GF-D8 (cell line): ENCODE results near the gene TMEFF2.

Experiments
- DNase-seq: peaks from one replicate; lab custom pipeline; 2025; lab: John Stamatoyannopoulos, UW

TMEFF2 gene

DNA sequence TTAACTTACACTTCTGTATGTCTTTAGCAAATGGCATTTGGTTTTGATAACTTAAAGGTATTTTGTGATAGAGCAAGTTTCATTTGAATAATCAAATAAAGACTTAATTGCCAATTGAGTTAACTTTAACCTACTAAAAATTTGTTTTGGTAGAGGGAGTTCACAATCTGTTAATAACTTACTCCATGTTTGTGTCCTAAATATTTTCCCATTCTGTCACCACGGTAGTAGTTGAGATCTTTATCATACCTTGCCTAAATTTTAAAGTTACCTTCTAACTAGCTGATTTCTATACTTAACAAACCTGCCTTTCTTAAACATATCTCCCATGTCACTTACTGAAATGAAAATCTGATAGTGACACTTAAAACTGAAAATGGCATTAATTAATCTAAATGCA, 127.1 kb downstream of the TMEFF2 start:
- no peak for DNase-seq

GRCh38 chr2:192064459-192064858, 130.3 kb downstream of the TMEFF2 start:
- DNase-seq = no peak

DNA sequence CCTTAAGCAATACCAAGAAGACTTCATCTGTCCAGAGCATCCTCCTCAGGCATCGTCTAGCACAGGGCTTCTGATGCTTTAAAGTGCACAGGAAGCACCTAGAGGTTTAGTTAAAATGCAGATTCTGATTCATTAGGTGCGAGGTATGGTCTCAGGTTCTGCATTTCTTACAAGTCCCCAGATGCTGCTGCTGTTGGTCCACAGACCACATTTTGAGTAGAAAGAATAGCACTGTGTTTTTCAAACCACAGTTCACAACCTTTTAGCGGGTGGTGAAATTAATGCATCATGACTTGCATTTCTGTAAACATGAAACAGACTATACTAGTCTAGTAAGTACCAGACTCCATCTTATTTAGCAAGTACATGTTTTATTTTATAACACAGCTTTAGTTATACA, 134.6 kb downstream of the TMEFF2 start:
- no peak for DNase-seq

DNA sequence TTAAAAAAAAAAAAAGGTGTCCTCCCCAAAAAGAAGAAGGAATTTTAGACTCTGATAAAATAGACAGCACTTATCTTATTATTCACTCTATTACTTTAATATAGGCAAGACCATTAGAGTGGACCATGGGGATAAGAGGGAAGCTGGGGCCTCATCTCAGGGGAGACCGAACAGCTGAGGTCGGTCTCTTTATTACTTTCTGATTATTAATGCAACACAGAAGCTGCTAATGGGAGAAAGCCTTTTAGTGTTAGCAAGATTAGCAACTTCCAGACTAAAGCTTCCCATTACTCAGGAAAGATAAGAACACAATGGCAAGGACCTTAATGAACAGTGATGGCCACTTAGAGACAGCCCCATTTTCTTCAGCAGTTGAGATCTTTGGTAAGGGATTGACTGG, 135.5 kb downstream of the TMEFF2 start:
- no peak for DNase-seq

- DNase-seq = no peak
Observed at GRCh38 chr2:192053921-192054320, 140.8 kb downstream of the TMEFF2 start.

DNA sequence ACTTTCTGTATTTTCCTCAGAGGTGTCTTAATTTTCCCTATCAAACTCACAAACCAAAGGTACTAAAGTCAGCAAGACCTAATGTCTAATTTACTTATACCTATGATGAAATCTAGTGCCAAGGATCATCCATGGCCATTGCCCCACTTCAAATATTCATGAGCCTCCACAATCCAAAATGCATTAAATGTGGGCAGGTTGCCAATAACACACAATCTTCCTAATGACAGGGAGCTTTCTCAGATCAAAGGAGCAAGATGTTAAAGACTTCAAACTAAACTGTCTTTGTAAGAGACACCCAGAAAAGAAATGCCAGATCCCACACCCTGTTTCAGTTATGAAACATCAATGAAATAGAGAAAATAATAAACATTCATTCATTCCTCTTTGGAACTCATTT, 143.2 kb downstream of the TMEFF2 start:
- no peak for DNase-seq

DNA sequence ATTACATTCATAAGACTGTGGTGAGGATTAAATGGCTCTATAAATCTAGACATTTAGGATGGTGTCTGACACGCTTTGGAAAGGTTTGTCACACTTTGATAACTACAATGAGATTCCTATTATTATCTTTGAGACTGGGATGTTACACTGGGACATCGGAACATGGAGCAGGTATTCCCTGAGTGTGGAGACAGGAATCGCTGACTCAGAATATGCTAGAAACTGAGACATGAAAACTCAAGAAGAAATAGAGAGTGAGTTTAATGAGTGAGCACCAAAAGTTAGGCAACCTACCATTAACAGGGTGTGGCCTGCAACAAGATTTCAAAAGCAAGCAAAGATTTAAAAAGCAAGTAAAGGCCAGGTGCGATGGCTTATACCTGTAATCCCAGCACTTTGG, 145.4 kb downstream of the TMEFF2 start:
- no peak for DNase-seq

GRCh38 chr2:192047315-192048107, 147.2 kb downstream of the TMEFF2 start:
- DNase-seq = no peak

GRCh38 chr2:192044496-192044895, 150.2 kb downstream of the TMEFF2 start:
- no peak for DNase-seq

GRCh38 chr2:192043216-192043870, 151.4 kb downstream of the TMEFF2 start:
- no peak for DNase-seq

- DNase-seq = no peak
Observed at GRCh38 chr2:192042126-192042525, 152.6 kb downstream of the TMEFF2 start.

DNA sequence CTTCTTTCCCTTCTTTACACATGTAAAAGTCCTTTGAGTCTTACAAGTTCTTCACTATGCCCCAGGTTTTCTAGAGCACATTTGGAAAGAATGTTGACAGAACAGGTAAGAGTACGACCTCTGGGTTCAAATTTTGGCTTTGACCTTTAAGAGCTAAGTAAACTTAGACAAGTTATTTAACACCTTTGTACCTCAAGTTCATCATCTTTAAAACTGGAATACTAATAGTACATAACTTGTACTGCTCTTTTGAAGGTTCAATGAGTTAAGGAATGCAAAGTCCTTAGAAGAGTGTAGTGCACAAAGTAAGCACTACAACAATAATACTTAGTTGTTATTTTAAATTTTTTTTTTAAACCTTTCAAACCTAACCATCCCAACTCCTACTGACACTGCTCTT, 156.6 kb downstream of the TMEFF2 start:
- no peak for DNase-seq

DNA sequence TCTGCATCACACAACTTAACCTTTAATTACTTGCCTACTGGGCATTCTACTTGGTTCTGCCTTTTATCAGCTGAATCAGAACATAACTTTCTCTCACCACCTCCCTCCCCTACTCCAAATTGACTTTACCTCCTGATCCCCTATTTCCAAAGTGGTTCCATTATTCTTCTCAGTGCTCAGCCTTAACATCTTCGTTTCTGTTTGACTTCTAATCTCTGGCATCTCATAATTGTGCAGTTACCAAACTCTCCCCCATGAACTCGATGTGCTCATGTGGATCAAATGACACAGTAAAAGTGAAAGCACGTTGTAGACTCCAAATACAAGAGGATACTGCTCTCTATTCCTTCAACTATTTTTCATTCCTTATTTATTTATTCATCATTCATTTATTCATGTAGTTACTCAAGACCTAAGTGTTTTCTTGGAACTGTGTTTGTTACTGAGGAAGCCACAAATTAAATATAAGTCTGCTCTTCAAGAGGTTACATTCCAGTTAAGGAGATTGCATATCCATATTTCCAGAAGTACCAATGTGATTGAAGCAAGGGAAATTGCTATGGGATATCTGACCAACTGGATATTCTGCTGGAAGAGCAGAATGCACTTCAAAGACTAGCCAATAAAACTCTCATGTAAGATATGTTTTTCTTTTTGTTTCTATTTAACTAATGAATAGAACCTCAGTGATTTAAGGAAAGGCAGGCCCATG, 158.8 kb downstream of the TMEFF2 start:
- DNase-seq = no peak

DNA sequence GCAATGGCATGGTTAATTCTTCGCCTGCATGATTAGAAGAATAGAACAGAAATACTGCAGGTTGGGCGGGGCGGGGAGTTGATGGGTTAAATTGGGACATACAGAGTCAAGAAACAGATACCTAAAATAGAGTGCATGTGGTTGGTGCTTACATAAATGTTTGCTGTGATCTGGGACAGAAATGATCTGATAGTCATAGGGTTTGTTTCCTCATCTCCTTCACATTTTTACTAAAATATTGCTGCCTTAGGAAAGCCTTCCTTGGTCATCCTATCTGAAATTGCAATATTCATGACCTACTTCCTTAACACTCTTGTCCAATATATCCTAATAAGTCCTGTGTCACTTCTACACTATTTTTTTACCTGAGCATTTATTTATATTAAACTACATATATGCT, 163.9 kb downstream of the TMEFF2 start:
- no peak for DNase-seq

- DNase-seq = no peak
Observed at GRCh38 chr2:192030289-192030688, 164.4 kb downstream of the TMEFF2 start.

DNA sequence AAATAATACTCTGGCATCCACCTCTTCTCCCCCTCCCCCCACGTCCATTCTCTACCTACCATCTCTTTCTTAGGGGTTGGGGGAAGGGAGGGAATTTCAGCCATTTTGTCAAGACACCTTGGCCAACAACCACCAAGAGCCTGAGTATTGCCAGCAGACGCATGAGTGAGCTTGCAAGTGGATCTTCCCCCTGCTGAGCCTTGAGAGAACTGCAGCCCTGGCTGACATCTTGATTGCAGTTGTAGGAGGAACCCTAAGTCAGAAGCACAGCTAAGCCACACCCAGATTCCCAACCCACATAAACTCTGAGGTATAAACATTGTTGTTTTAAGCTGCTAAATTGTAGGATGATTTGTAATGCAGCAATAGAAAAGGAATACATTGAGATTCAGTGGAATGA, 165.6 kb downstream of the TMEFF2 start:
- DNase-seq = no peak

GRCh38 chr2:192026825-192027120, 168.0 kb downstream of the TMEFF2 start:
- DNase-seq = no peak

GRCh38 chr2:192026059-192026824, 168.5 kb downstream of the TMEFF2 start:
- DNase-seq = no peak

- DNase-seq = no peak
Observed at GRCh38 chr2:192025637-192026036, 169.1 kb downstream of the TMEFF2 start.

DNA sequence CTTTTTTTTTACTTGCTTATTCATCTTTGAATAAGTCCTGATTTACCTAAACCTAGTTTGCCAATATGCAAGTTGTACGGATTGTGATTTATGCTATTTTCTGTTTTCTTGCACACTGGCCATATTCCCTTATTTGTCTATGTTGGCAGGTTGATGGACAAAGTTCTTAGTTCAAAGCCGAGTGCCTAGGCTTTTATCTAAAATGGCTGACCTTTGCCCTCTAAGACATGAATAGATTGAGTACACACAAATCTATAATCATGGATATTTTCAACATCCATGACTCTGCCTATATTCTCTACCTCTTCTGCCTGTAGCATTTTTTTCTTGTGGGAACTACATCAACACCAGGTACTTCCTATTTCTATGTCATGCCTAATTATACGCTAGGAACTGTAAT, 171.7 kb downstream of the TMEFF2 start:
- DNase-seq = no peak

DNA sequence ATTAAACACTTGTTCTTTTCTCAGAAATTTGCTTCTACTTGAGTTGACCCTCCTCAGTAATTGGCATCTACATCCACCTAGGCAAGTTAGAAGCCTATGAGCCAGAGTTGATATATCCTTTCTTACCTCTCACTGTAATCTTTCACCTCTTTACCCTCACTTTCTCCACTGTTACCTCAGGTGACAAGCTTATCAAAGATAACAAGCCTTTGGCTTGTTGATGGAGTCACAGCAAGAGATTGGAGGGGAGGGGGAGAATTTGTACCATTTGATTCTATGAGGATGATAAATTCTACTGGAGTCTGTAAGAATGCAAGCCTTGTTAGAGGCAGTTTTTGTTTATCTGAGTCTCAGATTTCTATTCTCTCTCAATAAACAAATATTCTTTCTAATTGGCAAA, 176.9 kb downstream of the TMEFF2 start:
- no peak for DNase-seq

- no peak for DNase-seq
Observed at GRCh38 chr2:192016265-192016664, 178.5 kb downstream of the TMEFF2 start.

DNA sequence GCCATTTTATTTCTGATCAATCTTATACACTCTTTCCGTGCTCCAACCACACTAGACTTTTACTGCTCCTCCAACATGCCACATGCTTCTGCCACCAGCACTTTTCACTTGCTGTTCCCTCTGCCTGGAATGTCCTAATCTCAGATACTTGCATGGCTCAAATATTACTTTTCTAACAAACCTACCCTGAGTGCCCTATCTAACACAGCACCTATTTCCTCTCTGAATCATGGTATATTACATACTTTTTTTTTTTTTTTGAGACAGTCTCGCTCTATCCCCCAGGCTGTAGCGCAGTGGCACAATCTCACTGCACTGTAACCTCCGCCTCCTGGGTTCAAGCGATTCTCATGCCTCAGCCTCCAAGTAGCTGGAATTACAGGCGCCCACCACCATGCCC, 181.5 kb downstream of the TMEFF2 start:
- no peak for DNase-seq
